Prostate gland (tissue), 2 donors: ENCODE measurements around the gene MTMR3.

ENCODE experiments used
- CTCF ChIP-seq, 4 experiments: fragments of 200-600 bp in 2 of 4; fragments of 450-650 bp in 2 of 4; sonication (generic) in 2 of 4; IDR thresholded peaks; 1 replicate in 3 of 4; 2 replicates in 1 of 4; pipeline ENCODE4 v1.5.1; 2016 to 2019; ENCODE audit warnings: antibody characterized with exemption in 4 of 4, mild to moderate bottlenecking in 2 of 4, moderate library complexity in 2 of 4
- POLR2AphosphoS5 ChIP-seq: sonication (generic); formaldehyde crosslinking; IDR thresholded peaks from one replicate; pipeline ENCODE4 v1.6.1; 2017; ENCODE audit warnings: antibody characterized with exemption

GRCh38 chr22:30041881-30042280, 158.9 kb downstream of the MTMR3 start:
- no peak for TF ChIP-seq POLR2AphosphoS5
- no peak for TF ChIP-seq CTCF (IDR thresholded peaks at IDR 0.05)
